ENCODE results near the gene SLC4A9.
"Not testable (repeated sequence)": the region's sequence is repeated elsewhere in the genome, so short reads cannot be mapped to it uniquely, and the experiment has no call there.

SLC4A9 gene

DNA sequence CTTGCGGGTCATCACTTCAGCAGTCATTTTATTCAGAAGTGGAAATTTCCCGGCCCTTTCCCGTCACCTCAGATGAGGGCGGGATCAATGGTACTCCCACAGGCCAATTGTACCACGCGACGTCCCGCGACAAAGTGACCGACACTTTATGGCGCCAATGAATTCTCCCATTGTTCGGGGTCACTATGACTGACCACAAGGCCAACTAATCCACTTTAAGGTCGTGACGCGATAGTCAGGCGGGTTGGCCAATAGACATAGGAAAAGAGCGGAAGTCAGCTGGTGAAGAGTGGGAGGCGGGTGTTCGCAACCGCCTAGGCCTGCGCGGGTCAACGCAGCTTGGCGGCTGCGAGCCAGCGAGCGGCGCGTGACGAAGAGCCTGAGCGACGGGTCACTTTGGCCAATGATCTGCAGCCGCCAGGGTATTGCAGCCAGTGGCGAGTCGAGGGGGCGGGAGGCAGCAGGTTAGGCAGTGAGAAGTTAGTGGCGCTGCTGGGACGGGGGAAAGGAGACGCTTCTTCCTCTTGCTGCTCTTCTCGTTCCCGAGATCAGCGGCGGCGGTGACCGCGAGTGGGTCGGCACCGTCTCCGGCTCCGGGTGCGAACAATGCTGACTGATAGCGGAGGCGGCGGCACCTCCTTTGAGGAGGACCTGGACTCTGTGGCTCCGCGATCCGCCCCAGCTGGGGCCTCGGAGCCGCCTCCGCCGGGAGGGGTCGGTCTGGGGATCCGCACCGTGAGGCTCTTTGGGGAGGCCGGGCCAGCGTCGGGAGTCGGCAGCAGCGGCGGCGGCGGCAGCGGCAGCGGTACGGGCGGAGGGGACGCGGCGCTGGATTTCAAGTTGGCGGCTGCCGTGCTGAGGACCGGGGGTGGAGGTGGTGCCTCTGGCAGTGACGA is 41.6 kb downstream of the SLC4A9 start, which contains the start of gene ANKHD1:
Gene ANKHD1 (plus strand): TSS at position 472 of the 896 bp plus-strand sequence. CDS start 135 bp downstream, at position 607.
- peak; percentile 98 to 99 for DNase-seq

DNA sequence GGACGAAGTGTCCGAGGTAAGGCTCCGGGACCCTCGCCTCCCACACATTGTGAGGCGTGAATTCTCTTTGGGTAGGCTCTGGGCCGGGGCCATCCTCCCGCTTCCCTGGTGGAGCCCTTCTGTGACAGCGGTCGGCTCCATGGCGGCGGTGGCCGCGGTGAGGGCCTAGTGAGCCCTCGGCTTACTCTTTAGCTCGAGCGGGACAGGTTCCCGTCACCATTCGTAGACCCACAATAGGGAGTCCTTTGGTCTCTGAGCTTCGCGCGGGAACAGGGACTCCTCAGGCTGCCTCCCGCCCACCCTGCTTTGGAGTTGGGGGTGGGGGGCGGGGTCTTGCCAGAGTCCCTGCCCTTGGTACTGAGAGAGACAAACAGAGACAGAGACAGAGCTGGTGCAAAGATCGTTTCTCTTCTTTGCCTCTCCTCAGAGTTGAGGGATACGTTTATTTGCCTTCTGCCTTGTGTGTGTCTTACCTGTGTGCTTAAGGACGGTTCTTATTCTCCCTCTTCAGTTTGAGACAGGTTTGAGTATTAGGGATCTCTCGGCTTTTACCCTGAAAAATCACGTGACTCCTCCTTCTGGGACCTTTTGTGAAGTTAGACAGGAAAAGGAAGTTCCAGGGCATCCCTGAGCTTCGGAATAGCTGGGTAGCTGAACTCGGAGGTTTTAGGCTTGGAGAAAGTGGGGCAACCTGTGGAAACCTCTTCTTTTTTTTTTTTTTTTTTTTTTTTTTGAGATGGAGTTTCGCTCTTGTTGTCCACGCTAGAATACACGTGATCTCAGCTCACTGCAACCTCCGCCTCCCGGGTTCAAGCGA is 42.5 kb downstream of the SLC4A9 start:
- DNase-seq: peak in 1 of 2 experiments; percentile 30

DNA sequence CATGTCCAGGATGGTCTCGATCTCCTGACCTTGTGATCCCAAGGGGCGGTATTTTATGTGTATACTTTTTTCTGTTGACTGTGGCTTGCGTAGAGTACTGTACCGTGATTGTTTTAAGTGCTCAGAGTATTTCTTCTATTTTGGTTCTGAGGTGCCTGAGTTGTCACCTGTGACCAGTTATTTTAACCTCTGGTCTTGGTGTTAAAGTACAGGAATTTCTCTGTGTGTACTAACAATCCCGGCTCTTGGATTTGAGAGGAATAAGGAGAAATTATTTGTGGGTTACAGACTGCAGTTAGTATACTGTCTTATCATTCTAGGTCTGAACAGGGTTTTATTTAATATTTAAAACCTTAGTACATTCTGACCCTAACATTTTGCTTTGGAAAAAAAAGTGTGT is 43.6 kb downstream of the SLC4A9 start:
- no peak for DNase-seq

DNA sequence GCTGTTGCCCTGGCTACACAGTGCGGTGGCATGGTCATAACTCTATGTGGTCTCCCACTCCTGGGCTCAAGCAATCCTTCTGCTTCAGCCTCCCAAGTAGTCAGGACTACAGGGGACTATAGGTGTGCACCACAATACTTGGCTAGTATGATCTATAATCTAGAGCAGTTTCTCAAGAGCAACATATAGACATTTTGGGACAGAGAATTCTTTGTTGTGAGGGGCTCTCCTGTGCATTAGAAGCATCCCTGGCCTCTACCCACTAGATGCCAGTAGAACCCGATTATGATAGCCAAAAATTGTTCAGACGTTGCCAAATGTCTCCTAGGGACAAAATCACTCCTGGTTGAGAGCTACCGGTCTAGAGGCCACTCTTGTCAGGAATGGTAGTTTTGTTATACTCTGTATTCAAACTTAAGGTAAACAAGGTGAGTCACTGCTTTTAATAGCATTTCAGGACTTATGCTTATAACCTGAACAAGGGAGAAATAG is 48.8 kb downstream of the SLC4A9 start:
- DNase-seq: peak in 1 of 2 experiments; percentile 15

DNA sequence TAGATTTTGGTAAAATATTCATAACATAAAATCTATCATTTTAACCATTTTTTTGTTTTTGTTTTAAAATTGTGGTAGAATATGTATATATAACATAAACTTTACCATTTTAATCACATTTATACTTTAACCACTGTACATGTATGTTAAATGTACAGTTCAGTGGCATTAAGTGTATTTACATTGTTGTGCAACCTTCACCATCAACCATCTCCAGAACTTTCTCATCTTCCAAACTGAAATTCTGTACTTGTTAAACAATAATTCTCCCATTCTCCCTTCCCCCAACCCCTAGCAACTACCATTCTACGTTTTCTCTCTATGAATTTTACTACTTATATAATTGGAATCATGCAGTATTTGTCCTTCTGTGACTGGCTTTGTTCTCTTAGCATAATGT is 53.2 kb downstream of the SLC4A9 start:
- DNase-seq: no peak

DNA sequence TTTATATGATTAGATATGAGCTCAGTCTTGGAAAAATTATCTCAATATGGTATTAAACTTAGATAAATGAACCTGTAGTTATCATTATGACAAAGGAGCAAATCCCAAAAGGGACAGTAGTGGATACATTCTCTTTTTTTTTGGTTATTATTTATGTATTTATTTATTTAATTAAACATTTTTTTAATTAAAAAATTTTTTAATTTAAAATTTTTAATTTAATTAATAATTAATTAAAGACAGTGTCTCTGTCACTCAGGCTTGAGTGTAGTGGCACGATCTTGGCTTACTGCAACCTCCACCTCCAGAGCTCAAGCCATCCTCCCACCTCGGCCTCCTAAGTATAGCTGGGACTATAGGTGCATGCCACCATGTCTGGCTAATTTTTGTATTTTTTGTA is 57.2 kb downstream of the SLC4A9 start:
- no peak for DNase-seq

DNA sequence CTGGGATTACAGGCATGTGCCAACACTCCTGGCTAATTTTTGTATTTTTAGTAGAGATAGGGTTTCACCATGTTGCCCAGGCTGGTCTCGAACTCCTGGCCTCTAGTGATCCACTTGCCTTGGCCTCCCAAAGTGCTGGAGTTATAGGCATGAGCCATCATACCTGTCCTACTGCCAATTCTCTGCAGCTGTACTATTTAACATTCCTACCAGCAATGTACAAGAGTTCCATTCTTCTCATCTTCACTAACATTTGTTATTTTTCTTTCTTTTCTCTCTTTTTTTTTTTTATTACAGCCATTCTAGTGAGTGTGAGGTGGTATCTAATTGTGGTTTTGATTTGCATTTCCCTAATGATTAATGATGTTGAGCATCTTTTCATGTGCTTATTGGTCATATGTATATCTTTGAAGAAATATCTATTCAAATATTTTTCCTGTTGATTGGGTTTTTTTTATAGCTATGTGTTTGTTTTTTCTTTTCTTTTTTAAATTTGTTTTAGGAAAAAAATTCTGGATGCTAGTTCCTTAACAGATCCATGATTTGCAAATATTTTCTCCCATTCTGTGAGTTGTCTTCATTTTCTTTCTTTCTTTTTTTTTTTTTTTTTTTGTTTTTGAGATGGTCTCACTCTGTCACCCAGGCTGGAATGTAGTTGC is 59.0 kb downstream of the SLC4A9 start:
- DNase-seq: no peak

DNA sequence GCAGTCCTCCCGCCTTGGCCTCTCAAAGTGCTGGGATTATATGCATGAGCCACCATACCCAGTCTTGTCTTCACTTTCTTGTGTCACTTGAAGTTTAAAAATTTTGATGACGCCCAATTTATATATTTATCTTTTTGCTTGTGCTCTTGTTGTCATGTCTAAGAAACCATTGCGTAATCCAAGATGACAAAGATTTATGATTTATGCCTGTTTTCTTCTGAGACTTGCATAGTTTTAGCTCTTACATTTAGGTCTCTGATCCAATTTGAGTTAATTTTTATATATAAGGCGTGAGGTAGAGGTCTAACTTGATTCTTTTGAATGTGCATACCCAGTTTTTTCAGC is 60.2 kb downstream of the SLC4A9 start:
- no peak for DNase-seq

DNA sequence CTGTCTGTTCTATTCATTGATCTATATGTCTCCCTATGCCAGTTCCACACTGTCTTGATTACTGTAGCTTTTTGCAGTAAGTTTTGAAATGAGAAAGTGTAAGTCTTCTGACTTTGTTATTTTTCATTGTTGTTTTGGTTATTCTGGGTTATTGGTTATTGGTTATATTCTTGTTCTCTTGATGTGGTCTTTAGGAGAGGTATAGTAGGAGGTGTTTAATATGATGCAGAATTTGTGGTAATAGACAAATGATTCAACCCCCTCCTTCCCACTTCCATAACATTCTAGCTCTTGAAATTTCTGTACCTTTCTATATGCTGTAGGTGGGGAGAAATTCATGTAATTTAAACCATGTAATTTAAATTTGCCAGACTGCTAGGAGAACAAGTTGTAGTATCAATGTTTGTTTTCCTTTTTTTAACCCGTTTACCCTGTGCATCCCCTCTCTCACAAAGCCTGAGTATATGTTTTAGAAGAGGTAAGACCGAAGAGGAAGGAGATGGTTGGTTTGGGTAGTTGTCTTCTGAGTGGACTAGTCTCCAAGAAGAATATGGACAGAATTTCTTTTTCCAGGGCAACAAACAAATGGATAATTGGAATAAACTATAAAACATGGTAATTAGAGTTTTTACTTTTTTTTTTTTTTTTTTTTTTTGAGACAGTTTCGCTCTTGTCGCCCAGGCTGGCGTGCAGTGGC is 60.8 kb downstream of the SLC4A9 start:
- DNase-seq: no peak

DNA sequence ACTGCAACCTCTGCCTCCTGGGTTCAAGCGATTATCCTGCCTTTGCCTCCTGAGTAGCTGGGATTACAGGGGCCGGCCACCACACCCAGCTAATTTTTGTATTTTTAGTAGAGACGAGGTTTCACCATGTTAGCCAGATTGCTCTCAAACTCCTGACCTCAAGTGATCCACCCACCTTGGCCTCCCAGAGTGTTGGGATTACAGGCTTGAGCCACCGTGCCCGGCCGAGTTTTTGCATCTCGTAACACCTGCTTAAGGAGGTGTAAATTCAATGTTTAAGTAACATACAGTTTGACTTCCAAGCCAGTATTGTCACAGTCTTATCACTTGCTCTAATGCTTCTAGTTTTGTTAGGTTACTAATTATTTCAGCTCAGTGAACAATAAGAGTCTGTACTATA is 61.4 kb downstream of the SLC4A9 start:
- not testable (repeated sequence) for DNase-seq

DNA sequence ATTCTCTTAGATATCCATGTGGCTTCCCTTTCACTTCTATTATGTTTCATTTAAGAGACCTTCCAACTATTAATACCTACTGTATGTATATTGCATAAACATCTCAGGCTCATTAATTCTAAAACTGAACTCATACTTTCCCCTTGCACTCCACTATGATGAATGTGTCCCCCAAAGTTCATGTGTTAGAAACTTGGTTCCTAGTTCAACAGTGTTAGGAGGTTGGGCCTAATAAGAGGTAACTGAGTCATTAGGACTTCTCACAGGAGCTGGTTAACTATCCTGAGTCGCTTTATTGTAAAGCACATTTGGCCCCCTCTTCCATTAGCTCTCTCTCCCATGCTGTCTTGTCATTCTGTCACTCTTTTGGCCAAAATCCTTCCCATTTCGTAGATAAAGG is 63.6 kb downstream of the SLC4A9 start:
- DNase-seq: no peak

DNA sequence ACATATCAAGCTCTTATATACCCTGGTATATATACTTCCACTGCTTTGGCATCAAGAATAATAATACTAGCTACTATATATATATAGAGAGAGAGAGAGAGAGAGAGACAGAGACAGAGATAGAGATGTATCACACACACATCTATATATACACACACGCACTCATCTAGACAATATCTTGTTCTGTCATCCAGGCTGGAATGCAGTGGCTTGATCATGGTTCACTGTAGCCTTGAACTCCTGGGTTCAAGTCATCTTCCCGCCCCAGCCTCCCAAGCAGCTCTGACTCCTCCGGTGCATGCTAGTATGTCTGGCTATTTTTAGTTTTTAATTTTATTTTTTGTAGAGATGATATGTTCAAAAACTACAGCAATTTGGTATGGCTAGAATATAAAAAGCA is 64.1 kb downstream of the SLC4A9 start:
- DNase-seq: no peak

Measured in NCI-H446 (cell line).